HG03066 (cell line): ENCODE results near the gene PSD2.

Experiments
- ATAC-seq: cut with Tn5 transposase; IDR thresholded peaks from one replicate; pipeline ENCODE4 v1.9.1; 2021; ENCODE audit warnings: low read depth; ENCODE audit not compliant: unreplicated experiment

The PSD2 gene

GRCh38 chr5:139833525-139833924, 37.9 kb downstream of the PSD2 start:
- ATAC-seq = no peak

- ATAC-seq = no peak
These were observed 40.0 kb downstream of the PSD2 start for GRCh38 chr5:139835656-139836055.

- ATAC-seq = no peak
These were observed 41.0 kb downstream of the PSD2 start for GRCh38 chr5:139836469-139837208.

- no peak for ATAC-seq
These were observed 42.2 kb downstream of the PSD2 start for GRCh38 chr5:139837711-139838380.

- no peak for ATAC-seq
These were observed 43.0 kb downstream of the PSD2 start for GRCh38 chr5:139838381-139839197.

GRCh38 chr5:139839232-139839815, 43.7 kb downstream of the PSD2 start:
- no peak for ATAC-seq

- no peak for ATAC-seq
These were observed 44.3 kb downstream of the PSD2 start for GRCh38 chr5:139839918-139840317.

- ATAC-seq = no peak
These were observed 45.9 kb downstream of the PSD2 start for GRCh38 chr5:139841549-139841948.

- no peak for ATAC-seq
These were observed 46.7 kb downstream of the PSD2 start for GRCh38 chr5:139842321-139842720.

- no peak for ATAC-seq
These were observed 48.4 kb downstream of the PSD2 start for GRCh38 chr5:139843991-139844390.

GRCh38 chr5:139844472-139845145, 49.0 kb downstream of the PSD2 start:
- no peak for ATAC-seq

GRCh38 chr5:139845846-139846681, 50.5 kb downstream of the PSD2 start:
- no peak for ATAC-seq

GRCh38 chr5:139847091-139847490, 51.5 kb downstream of the PSD2 start:
- ATAC-seq = no peak

- peak; percentile 58 for ATAC-seq
These were observed 52.3 kb downstream of the PSD2 start for GRCh38 chr5:139847790-139848507.

GRCh38 chr5:139848508-139849100, 53.0 kb downstream of the PSD2 start:
- peak; percentile 15 for ATAC-seq

- ATAC-seq = no peak
These were observed 53.9 kb downstream of the PSD2 start for GRCh38 chr5:139849501-139849900.

- ATAC-seq = no peak
These were observed 54.3 kb downstream of the PSD2 start for GRCh38 chr5:139849942-139850341.

- ATAC-seq = no peak
These were observed 54.9 kb downstream of the PSD2 start for GRCh38 chr5:139850423-139851016.
